ENCODE measurements around the gene CC2D1B.
A peak's percentile ranks its signal among the peaks of the same experiment; 100 is the strongest.

The CC2D1B gene

DNA sequence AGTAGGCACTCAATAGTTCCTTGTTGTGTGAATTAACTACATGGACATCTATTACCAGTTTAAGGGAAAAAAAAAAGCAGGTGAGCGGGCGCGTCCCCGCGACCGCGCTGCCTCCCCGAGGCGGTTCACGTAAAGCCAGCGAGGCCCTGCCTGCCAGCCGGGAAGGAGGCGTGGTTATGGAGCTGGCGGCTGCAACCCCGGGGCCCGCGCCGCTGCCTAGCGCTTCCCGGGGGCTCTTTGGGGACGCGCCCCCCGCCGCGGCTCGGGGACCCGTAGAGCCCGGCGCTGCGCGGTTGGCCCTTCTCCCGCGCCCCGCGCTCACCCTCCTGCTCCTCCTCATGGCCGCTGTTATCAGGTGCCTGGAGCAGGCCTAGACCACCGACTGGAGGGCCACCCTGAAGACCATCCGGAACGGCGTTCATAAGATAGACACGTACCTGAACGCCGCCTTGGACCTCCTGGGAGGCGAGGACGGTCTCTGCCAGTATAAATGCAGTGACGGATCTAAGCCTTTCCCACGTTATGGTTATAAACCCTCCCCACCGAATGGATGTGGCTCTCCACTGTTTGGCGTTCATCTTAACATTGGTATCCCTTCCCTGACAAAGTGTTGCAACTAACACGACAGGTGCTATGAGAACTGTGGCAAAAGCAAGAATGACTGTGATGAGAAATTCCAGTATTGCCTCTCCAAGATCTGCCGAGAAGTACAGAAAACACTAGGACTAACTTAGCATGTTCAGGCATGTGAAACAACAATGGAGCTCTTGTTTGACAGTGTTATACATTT is 2.6 kb upstream of the CC2D1B start:
- H3K4me3 ChIP-seq (ENCODE audit: control insufficient read depth, low read depth, low read length), result peak overlapping the region; percentile 22
- DNase-seq (ENCODE audit: low read depth), result peak; percentile 37
- TF ChIP-seq CTCF (conservative IDR thresholded peaks at IDR 0.05; ENCODE audit: control insufficient read depth, insufficient read depth, low read depth, low read length), result no peak

GRCh38 chr1:52367272-52367671 is 1.3 kb upstream of the CC2D1B start:
- TF ChIP-seq CTCF (conservative IDR thresholded peaks at IDR 0.05; ENCODE audit: control insufficient read depth, insufficient read depth, low read depth, low read length), result no peak
- no peak for DNase-seq (ENCODE audit: low read depth)
- no peak overlapping the region for H3K4me3 ChIP-seq (ENCODE audit: control insufficient read depth, low read depth, low read length)

GRCh38 chr1:52366517-52366827 is 467 bp upstream of the CC2D1B start:
- no peak for TF ChIP-seq CTCF (conservative IDR thresholded peaks at IDR 0.05; ENCODE audit: control insufficient read depth, insufficient read depth, low read depth, low read length)
- peak overlapping the region; percentile 69 for H3K4me3 ChIP-seq (ENCODE audit: control insufficient read depth, low read depth, low read length)
- no peak for DNase-seq (ENCODE audit: low read depth)

GRCh38 chr1:52365071-52365745 is 797 bp downstream of the CC2D1B start:
- no peak for TF ChIP-seq CTCF (conservative IDR thresholded peaks at IDR 0.05; ENCODE audit: control insufficient read depth, insufficient read depth, low read depth, low read length)
- peak; percentile 79 for DNase-seq (ENCODE audit: low read depth)
- H3K4me3 ChIP-seq (ENCODE audit: control insufficient read depth, low read depth, low read length), result peak overlapping the region; percentile 69

DNA sequence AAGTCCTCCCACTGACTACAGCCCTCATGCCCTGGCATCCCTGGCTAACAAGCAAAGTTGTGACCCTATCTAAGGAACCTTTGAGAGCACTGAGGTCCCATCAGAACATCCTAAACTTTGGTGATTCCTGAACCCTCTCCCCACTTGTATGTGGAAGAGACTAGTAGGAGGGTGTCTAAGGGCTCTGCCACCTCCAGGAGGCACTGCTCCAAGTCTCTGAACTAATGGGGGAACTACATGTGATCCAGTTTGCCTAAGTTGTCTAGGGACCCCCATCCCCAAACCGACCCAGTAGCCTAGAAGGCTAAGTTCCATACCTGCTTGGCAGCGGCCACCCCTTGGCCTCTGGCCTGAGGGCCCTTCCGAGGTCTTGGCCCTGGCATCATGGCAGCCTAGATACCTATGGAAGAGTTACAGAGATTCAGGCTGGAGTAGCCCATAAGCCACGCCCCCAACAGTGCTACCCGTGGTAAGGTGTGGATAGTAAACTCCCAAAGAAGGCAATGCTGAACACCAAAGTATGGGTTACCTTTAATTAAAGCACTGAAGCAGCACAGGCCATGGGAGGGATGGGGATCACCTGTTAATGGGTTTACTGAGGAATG is 1.7 kb downstream of the CC2D1B start:
- H3K4me3 ChIP-seq (ENCODE audit: control insufficient read depth, low read depth, low read length), result no peak overlapping the region
- no peak for DNase-seq (ENCODE audit: low read depth)
- TF ChIP-seq CTCF (conservative IDR thresholded peaks at IDR 0.05; ENCODE audit: control insufficient read depth, insufficient read depth, low read depth, low read length), result peak; percentile 1

- TF ChIP-seq CTCF (conservative IDR thresholded peaks at IDR 0.05; ENCODE audit: control insufficient read depth, insufficient read depth, low read depth, low read length), result no peak
- no peak overlapping the region for H3K4me3 ChIP-seq (ENCODE audit: control insufficient read depth, low read depth, low read length)
- DNase-seq (ENCODE audit: low read depth), result no peak
Observed at GRCh38 chr1:52360595-52360968, 5.4 kb downstream of the CC2D1B start.

All from fibroblast of mammary gland (primary cell).